GM12878 (cell line): ENCODE measurements around the gene PARM1. TPM values are rescaled to one million over a fixed set of nuclear protein-coding genes. Genes with fewer than 3 reads are reported as not detected.

ENCODE experiments used
- ATAC-seq: fragments of 200-7000 bp; cut with Tn5 transposase; 3 replicates; pipeline ENCODE4 v1.9.1; 2020; ENCODE audit warnings: mild to moderate bottlenecking, moderate library complexity
- BruUV-seq: library from RNA; stranded (reverse); fragments of 400-500 nt; replicated peaks from 2 replicates; lab custom pipeline; 2021; lab: Mats Ljungman, UMichigan
- CTCF ChIA-PET: fragments of 300-600 bp; sonication (Branson Sonifier 250); formaldehyde crosslinking; extraction: SDS; loops from one replicate; lab custom pipeline; 2021; ENCODE audit warnings: inconsistent platforms; lab: Yijun Ruan, JAX
- POLR2A ChIA-PET: fragments of 350-600 bp; formaldehyde crosslinking; extraction: SDS; loops from one replicate; lab custom pipeline; 2021; ENCODE audit warnings: inconsistent platforms; lab: Charles Lee
- RAD21 ChIA-PET: fragments of 300-600 bp; sonication (Branson Sonifier 250); formaldehyde crosslinking; loops from one replicate; lab custom pipeline; 2023; ENCODE audit warnings: antibody characterized with exemption; ENCODE audit not compliant: unreplicated experiment; lab: Charles Lee
- SMC1A ChIA-PET: fragments of 300-600 bp; sonication (Branson Sonifier 250); formaldehyde crosslinking; loops from one replicate; lab custom pipeline; 2023; ENCODE audit not compliant: unreplicated experiment, uncharacterized antibody; lab: Charles Lee
- DNase-seq: peaks from one replicate; pipeline ENCODE4 v3.0.0-alpha.2; 2011; ENCODE audit warnings: low read depth, low spot score
- FAIRE-seq: peaks from 3 replicates; lab custom pipeline; 2011; peaks lifted over from hg19 to GRCh38; lab: Jason Lieb, UNC
- H2AFZ ChIP-seq: 2 replicates; pipeline ENCODE4 v1.6.0; 2011; ENCODE audit warnings: low read depth, low read length, control low read depth; ENCODE audit not compliant: control insufficient read depth
- H3K27ac ChIP-seq: 2 replicates; pipeline ENCODE4 v1.5.1; 2011; ENCODE audit warnings: control low read depth; ENCODE audit not compliant: control insufficient read depth, insufficient read depth
- H3K27me3 ChIP-seq, 2 experiments: replicated peaks in 1 of 2; 2 replicates each; pipeline versions ENCODE4 v1.6.0 to v1.6.1; 2011; ENCODE audit warnings: low read length in 1 of 2; ENCODE audit not compliant: control insufficient read depth in 2 of 2, insufficient read depth in 2 of 2
- H3K36me3 ChIP-seq, 2 experiments: 2 replicates each; pipeline ENCODE4 v1.5.1; 2011; ENCODE audit warnings: low read length in 1 of 2; ENCODE audit not compliant: control insufficient read depth in 2 of 2, insufficient read depth in 2 of 2
- H3K4me1 ChIP-seq: 2 replicates; pipeline ENCODE4 v1.6.1; 2011; ENCODE audit warnings: mild to moderate bottlenecking, low read length, moderate library complexity, mixed read lengths; ENCODE audit not compliant: control insufficient read depth, insufficient read depth
- H3K4me2 ChIP-seq: 2 replicates; pipeline ENCODE4 v1.6.0; 2011; ENCODE audit warnings: control low read depth; ENCODE audit not compliant: control insufficient read depth, insufficient read depth
- H3K4me3 ChIP-seq: fragments of 200-600 bp; sonication (generic); 2 replicates; pipeline ENCODE4 v1.5.1; 2016
- H3K79me2 ChIP-seq: 2 replicates; pipeline ENCODE4 v1.6.0; 2011; ENCODE audit warnings: low read length; ENCODE audit not compliant: control insufficient read depth, insufficient read depth
- H3K9ac ChIP-seq: 2 replicates; pipeline ENCODE4 v1.8.0; 2011; ENCODE audit warnings: low read length, control low read depth, mixed read lengths; ENCODE audit not compliant: control insufficient read depth, insufficient read depth
- H3K9me3 ChIP-seq: replicated peaks from 3 replicates; pipeline ENCODE4 v1.5.1; 2011; ENCODE audit warnings: mild to moderate bottlenecking, low read length; ENCODE audit not compliant: control insufficient read depth, insufficient read depth
- H4K20me1 ChIP-seq: 2 replicates; pipeline ENCODE4 v1.6.0; 2011; ENCODE audit not compliant: control insufficient read depth, insufficient read depth
- GATAD2B ChIP-seq: fragments of 450-650 bp; conservative IDR thresholded peaks from 2 replicates; pipeline ENCODE4 v1.6.1; 2017; ENCODE audit warnings: low read depth, mild to moderate bottlenecking, moderate library complexity
- IRF4 ChIP-seq: IDR thresholded peaks from 2 replicates; pipeline ENCODE4 v1.6.1; 2011; ENCODE audit warnings: low read depth, low read length
- KDM1A ChIP-seq: fragments of 200-600 bp; sonication (generic); IDR thresholded peaks from 2 replicates; pipeline ENCODE4 v1.6.1; 2016; ENCODE audit warnings: borderline replicate concordance
- MYC ChIP-seq: IDR thresholded peaks from 2 replicates; pipeline ENCODE4 v1.6.1; 2011; ENCODE audit warnings: mild to moderate bottlenecking, low read length, moderate library complexity, inconsistent platforms; ENCODE audit not compliant: insufficient read depth, insufficient replicate concordance, insufficient read length, severe bottlenecking
- NFYA ChIP-seq: IDR thresholded peaks from 2 replicates; pipeline ENCODE4 v1.6.1; 2011; ENCODE audit warnings: low read depth, mild to moderate bottlenecking, low read length, improper control_type of control experiment, borderline replicate concordance
- PAX8 ChIP-seq: fragments of 450-650 bp; IDR thresholded peaks from 2 replicates; pipeline ENCODE4 v1.6.1; 2017; ENCODE audit warnings: mild to moderate bottlenecking, moderate library complexity
- SMARCA5 ChIP-seq: fragments of 450-650 bp; IDR thresholded peaks from 2 replicates; pipeline ENCODE4 v1.6.1; 2017; ENCODE audit warnings: mild to moderate bottlenecking
- WGBS: methylation state at CpG from one replicate; pipeline ENCODE4 v1.1.6; 2016; ENCODE audit warnings: low lambda C conversion rate; ENCODE audit not compliant: insufficient replicate concordance, insufficient coverage; ENCODE audit errors: missing lambda C conversion rate; 5-methylcytosine and 5-hydroxymethylcytosine counted together
- in situ Hi-C: fragments of 300-500 bp; cut with MboI; formaldehyde crosslinking; loops from 9 replicates; pipeline ENCODE4 v1.14.3; 2018; ENCODE audit warnings: mixed read lengths
- intact Hi-C: fragments of 100-400 bp; cut with micrococcal nuclease; formaldehyde crosslinking; loops from one replicate; pipeline ENCODE4 v1.14.2; 2022; ENCODE audit not compliant: unreplicated experiment
- polyA plus RNA-seq, 11 experiments: library from polyadenylated mRNA; depleted of rRNA in 4 of 11; unstranded in 6 of 11; stranded (reverse) in 5 of 11; fragments of >200 nt; fragmentation: Nextera tagmentation in 4 of 11; fragmentation: Illumina TruSeq in 1 of 11; extraction: Ambion mirVana in 4 of 11; extraction: Trizol in 1 of 11; gene quantifications; 1 replicate in 1 of 11; 2 replicates in 10 of 11; pipeline versions ENCODE4 v1.2.1 to v1.2.3, GENCODE V29; 2011 to 2016; ENCODE audit warnings: inconsistent platforms in 2 of 11, missing spikeins in 2 of 11, low read depth in 1 of 11
- total RNA-seq, 4 experiments: library from RNA; depleted of rRNA in 3 of 4; stranded (reverse); fragments of >200 nt in 3 of 4; fragmentation: Illumina TruSeq in 1 of 4; extraction: Trizol in 1 of 4; gene quantifications; 2 replicates each; pipeline versions ENCODE4 v1.2.1 to v1.2.3, GENCODE V29; 2013 to 2021
- TF ChIP-seq, protein P1 (sequence below): fragments of 450-650 bp; IDR thresholded peaks from 2 replicates; pipeline ENCODE4 v1.6.1; 2016; ENCODE audit warnings: mild to moderate bottlenecking
- TF ChIP-seq, protein P2 (sequence below): fragments of 450-650 bp; IDR thresholded peaks from 2 replicates; pipeline ENCODE4 v1.6.1; 2017; ENCODE audit warnings: mild to moderate bottlenecking, moderate library complexity
- TF ChIP-seq, protein P3 (sequence below): IDR thresholded peaks from 2 replicates; pipeline ENCODE4 v1.6.1; 2012; ENCODE audit warnings: mild to moderate bottlenecking, low read depth, low read length

The PARM1 gene
- total and polyA plus RNA-seq, 10 of the 15 experiments (the other 5 are each of a cell fraction or from before 2014, with no cell fraction given) = 13.9 to 56.2 (median 41.3) TPM

DNA sequence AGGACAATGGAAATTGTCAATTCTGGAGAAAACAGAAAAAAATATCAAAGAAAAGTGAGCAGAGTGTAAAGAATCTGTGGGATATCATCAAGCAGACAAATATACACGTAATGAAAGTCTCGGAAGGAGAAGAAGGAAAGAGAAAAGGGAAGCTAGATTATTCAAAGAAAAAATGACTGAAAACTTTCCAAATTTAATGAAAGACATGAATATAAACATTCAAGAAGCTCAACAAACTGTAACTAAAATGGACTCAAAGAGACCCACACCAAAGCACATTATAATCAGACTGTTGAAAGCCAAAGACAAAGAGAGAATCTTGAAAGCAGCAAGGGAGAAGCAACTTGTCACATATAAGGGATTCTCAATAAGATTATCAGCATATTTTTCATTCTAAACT lies 28.3 kb downstream of the PARM1 start:
- ChIA-PET SMC1A (interaction anchor here (0.7 to 1.3 kb wide), 3 partner anchors 8 to 16 kb away, joined by 3 to 5 read pairs (median 3); no protein-coding TSS in a partner anchor), POLR2A (no interaction called here), CTCF (interaction anchor here (1.1 to 1.5 kb wide), 2 partner anchors 8 to 10 kb away, joined by 4 read pairs; no protein-coding TSS in a partner anchor), RAD21 (no interaction called here)
- no peak overlapping the region for H3K27ac ChIP-seq
- in situ Hi-C loops = no loop called here
- FAIRE-seq = no peak
- no peaks in the 10 kb centered on the region for H3K79me2 ChIP-seq
- 89% methylated on average over 2 of the region's 2 CpGs for WGBS
- intact Hi-C loops = no loop called here
- H3K9ac ChIP-seq = no peak overlapping the region
- no peak overlapping the region for H3K4me3 ChIP-seq
- no peak overlapping the region for H2AFZ ChIP-seq
- H3K9me3 ChIP-seq = no peaks in the 10 kb centered on the region; the same call in none of the 3 replicates
- H3K4me1 ChIP-seq = no peaks in the 10 kb centered on the region
- TF ChIP-seq IRF4 (no peak), GATAD2B (no peak), NFYA (no peak), SMARCA5 (no peak), KDM1A (no peak), MYC (no peak), PAX8 (no peak)
- TF ChIP-seq, protein P1, sequence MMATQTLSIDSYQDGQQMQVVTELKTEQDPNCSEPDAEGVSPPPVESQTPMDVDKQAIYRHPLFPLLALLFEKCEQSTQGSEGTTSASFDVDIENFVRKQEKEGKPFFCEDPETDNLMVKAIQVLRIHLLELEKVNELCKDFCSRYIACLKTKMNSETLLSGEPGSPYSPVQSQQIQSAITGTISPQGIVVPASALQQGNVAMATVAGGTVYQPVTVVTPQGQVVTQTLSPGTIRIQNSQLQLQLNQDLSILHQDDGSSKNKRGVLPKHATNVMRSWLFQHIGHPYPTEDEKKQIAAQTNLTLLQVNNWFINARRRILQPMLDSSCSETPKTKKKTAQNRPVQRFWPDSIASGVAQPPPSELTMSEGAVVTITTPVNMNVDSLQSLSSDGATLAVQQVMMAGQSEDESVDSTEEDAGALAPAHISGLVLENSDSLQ = no peak
- TF ChIP-seq, protein P2, sequence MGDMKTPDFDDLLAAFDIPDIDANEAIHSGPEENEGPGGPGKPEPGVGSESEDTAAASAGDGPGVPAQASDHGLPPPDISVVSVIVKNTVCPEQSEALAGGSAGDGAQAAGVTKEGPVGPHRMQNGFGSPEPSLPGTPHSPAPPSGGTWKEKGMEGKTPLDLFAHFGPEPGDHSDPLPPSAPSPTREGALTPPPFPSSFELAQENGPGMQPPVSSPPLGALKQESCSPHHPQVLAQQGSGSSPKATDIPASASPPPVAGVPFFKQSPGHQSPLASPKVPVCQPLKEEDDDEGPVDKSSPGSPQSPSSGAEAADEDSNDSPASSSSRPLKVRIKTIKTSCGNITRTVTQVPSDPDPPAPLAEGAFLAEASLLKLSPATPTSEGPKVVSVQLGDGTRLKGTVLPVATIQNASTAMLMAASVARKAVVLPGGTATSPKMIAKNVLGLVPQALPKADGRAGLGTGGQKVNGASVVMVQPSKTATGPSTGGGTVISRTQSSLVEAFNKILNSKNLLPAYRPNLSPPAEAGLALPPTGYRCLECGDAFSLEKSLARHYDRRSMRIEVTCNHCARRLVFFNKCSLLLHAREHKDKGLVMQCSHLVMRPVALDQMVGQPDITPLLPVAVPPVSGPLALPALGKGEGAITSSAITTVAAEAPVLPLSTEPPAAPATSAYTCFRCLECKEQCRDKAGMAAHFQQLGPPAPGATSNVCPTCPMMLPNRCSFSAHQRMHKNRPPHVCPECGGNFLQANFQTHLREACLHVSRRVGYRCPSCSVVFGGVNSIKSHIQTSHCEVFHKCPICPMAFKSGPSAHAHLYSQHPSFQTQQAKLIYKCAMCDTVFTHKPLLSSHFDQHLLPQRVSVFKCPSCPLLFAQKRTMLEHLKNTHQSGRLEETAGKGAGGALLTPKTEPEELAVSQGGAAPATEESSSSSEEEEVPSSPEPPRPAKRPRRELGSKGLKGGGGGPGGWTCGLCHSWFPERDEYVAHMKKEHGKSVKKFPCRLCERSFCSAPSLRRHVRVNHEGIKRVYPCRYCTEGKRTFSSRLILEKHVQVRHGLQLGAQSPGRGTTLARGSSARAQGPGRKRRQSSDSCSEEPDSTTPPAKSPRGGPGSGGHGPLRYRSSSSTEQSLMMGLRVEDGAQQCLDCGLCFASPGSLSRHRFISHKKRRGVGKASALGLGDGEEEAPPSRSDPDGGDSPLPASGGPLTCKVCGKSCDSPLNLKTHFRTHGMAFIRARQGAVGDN = no peak
- TF ChIP-seq, protein P3, sequence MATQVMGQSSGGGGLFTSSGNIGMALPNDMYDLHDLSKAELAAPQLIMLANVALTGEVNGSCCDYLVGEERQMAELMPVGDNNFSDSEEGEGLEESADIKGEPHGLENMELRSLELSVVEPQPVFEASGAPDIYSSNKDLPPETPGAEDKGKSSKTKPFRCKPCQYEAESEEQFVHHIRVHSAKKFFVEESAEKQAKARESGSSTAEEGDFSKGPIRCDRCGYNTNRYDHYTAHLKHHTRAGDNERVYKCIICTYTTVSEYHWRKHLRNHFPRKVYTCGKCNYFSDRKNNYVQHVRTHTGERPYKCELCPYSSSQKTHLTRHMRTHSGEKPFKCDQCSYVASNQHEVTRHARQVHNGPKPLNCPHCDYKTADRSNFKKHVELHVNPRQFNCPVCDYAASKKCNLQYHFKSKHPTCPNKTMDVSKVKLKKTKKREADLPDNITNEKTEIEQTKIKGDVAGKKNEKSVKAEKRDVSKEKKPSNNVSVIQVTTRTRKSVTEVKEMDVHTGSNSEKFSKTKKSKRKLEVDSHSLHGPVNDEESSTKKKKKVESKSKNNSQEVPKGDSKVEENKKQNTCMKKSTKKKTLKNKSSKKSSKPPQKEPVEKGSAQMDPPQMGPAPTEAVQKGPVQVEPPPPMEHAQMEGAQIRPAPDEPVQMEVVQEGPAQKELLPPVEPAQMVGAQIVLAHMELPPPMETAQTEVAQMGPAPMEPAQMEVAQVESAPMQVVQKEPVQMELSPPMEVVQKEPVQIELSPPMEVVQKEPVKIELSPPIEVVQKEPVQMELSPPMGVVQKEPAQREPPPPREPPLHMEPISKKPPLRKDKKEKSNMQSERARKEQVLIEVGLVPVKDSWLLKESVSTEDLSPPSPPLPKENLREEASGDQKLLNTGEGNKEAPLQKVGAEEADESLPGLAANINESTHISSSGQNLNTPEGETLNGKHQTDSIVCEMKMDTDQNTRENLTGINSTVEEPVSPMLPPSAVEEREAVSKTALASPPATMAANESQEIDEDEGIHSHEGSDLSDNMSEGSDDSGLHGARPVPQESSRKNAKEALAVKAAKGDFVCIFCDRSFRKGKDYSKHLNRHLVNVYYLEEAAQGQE = no peak
- ATAC-seq = no peak
- DNase-seq = no peak
- H3K36me3 ChIP-seq = no peaks in the 10 kb centered on the region
- H4K20me1 ChIP-seq = no peaks in the 10 kb centered on the region
- H3K4me2 ChIP-seq = no peak overlapping the region
- no TSS peak for BruUV-seq
- H3K27me3 ChIP-seq = no peaks in the 10 kb centered on the region
